PC-9 (cell line): Measurements from ENCODE around the gene ATG16L1.

Experiments
- EZH2 ChIP-seq: fragments of 200-600 bp; sonication (generic); IDR thresholded peaks from 2 replicates; pipeline ENCODE4 v1.8.0; 2017; ENCODE audit warnings: antibody characterized with exemption, low read depth
- TF ChIP-seq, protein P1 (sequence below): fragments of 200-600 bp; sonication (generic); conservative IDR thresholded peaks from 2 replicates; pipeline ENCODE4 v1.6.1; 2017; ENCODE audit warnings: mixed run types, antibody characterized with exemption, mild to moderate bottlenecking, moderate library complexity

DNA sequence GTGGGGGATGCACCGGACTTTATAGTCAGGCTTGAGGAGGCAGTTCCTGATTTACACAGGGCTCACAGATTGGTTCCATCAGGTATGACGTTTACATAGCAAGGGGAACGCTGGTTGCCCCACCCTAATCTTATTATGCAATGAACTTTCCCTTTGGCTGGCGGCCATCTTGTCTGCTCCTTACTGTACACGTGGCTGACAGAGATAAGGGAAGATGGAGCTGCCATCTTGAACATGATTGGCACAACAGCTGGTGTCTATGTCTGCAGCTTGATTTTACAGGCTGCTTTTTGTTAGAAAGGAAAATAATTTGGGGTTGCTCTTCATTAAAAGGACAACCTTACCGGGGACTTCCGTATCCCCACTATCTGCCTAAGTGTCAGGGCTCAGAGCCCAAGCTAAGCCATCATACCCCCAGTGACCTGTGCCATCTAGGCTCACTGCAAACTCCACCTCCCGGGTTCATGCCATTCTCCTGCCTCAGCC is 33.5 kb upstream of the ATG16L1 start:
- TF ChIP-seq, protein P1, sequence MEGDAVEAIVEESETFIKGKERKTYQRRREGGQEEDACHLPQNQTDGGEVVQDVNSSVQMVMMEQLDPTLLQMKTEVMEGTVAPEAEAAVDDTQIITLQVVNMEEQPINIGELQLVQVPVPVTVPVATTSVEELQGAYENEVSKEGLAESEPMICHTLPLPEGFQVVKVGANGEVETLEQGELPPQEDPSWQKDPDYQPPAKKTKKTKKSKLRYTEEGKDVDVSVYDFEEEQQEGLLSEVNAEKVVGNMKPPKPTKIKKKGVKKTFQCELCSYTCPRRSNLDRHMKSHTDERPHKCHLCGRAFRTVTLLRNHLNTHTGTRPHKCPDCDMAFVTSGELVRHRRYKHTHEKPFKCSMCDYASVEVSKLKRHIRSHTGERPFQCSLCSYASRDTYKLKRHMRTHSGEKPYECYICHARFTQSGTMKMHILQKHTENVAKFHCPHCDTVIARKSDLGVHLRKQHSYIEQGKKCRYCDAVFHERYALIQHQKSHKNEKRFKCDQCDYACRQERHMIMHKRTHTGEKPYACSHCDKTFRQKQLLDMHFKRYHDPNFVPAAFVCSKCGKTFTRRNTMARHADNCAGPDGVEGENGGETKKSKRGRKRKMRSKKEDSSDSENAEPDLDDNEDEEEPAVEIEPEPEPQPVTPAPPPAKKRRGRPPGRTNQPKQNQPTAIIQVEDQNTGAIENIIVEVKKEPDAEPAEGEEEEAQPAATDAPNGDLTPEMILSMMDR: no peak
- no peak for TF ChIP-seq EZH2
